Spleen (tissue), 7 donors: ENCODE results near the gene EPHB2.

Source experiments
- CTCF ChIP-seq, 11 experiments: fragments of 200-600 bp in 7 of 11; fragments of 450-650 bp in 4 of 11; sonication (generic) in 4 of 11; IDR thresholded peaks in 8 of 11; conservative IDR thresholded peaks in 3 of 11; 1 replicate in 7 of 11; 2 replicates in 4 of 11; pipeline versions ENCODE4 v1.4.0 to v1.8.0; 2016 to 2021; ENCODE audit warnings: antibody characterized with exemption in 11 of 11, inconsistent platforms in 4 of 11, mild to moderate bottlenecking in 1 of 11
- POLR2A ChIP-seq, 3 donors: fragments of 450-650 bp; IDR thresholded peaks; one replicate each; pipeline ENCODE4 v1.5.1; 2017; ENCODE audit warnings: antibody characterized with exemption in 3 of 3, mild to moderate bottlenecking in 1 of 3
- donor health status: DM: no; HTN: no; CAD: no; lungs with moderate emphysema.
- donor health status: DM: no; HTN: no; CAD: no.
- donor health status: DM: no; HTN: no; CAD: no.

DNA sequence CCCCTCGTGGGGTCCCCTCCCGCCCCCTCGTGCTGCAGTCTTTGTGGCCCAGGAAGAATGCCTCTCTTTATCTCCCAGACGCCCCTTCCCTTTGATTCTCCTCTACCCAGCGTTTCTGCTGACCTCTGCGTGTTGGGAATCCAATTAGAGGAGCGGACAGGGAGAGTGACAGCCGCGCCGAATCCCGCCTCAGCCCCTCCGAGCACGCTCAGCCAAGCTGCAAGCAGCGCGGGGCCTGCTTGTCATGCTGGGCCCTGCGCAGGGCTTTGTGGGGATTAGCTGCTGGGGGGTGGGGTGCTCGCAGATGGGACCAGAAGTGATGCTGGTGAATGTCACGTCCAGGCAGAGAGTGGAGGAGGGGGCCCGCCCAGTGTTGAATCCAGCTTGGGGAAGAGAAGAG is 91.1 kb downstream of the EPHB2 start:
- no peak for TF ChIP-seq CTCF (IDR thresholded peaks at IDR 0.05 in 8 of 11, conservative IDR thresholded peaks at IDR 0.05 in 3 of 11)
- no peak for TF ChIP-seq POLR2A (IDR thresholded peaks at IDR 0.05)
